Progenitor cell of endocrine pancreas (in vitro differentiated cells): ENCODE measurements around the gene COL1A1. TPM values are rescaled to one million over a fixed set of nuclear protein-coding genes. Genes with fewer than 3 reads are reported as not detected.

Experiments used
- DNase-seq: peaks from one replicate; pipeline ENCODE4 v3.0.0; 2021; ENCODE audit warnings: low spot score; ENCODE audit not compliant: unreplicated experiment
- H3K27ac Mint-ChIP-seq: 2 replicates; pipeline ENCODE4 v1.8.0; 2021; ENCODE audit warnings: mild to moderate bottlenecking, moderate library complexity, mixed read lengths
- H3K27me3 Mint-ChIP-seq: 2 replicates; pipeline ENCODE4 v1.8.0; 2021; ENCODE audit warnings: mixed read lengths
- H3K36me3 Mint-ChIP-seq: 2 replicates; pipeline ENCODE4 v1.8.0; 2022; ENCODE audit warnings: mixed read lengths; ENCODE audit not compliant: insufficient read depth
- H3K4me1 Mint-ChIP-seq: 2 replicates; pipeline ENCODE4 v1.8.0; 2021; ENCODE audit warnings: low read depth, mixed read lengths
- H3K4me3 Mint-ChIP-seq: 2 replicates; pipeline ENCODE4 v1.8.0; 2021; ENCODE audit warnings: low read depth, mild to moderate bottlenecking, moderate library complexity, mixed read lengths
- H3K9me3 Mint-ChIP-seq: 2 replicates; pipeline ENCODE4 v1.8.0; 2021; ENCODE audit warnings: low read depth, mixed read lengths
- CTCF ChIP-seq: fragments of 200-600 bp; sonication (generic); IDR thresholded peaks from one replicate; pipeline ENCODE4 v1.5.0; 2021; ENCODE audit warnings: antibody characterized with exemption, mild to moderate bottlenecking; ENCODE audit not compliant: unreplicated experiment
- total RNA-seq: library from RNA; stranded (reverse); gene quantifications from 2 replicates; pipeline ENCODE4 v1.2.1, GENCODE V29; 2021

Gene COL1A1
- total RNA-seq, 1 donor from 2014 or later, result 26.7 TPM

- Mint-ChIP-seq H3K36me3 (no peaks in the 10 kb centered on the region), H3K27me3 (peaks cover 11% of the 10 kb centered on the region), H3K4me3 (no peak overlapping the region), H3K9me3 (no peaks in the 10 kb centered on the region), H3K4me1 (peaks cover 16% of the 10 kb centered on the region), H3K27ac (no peak overlapping the region)
- no peak for TF ChIP-seq CTCF
- no peak for DNase-seq
These were observed 30.6 kb downstream of the COL1A1 start for GRCh38 chr17:50170662-50171370.

- peaks cover 13% of the 10 kb centered on the region for H3K4me1 Mint-ChIP-seq
- peaks cover 15% of the 10 kb centered on the region for H3K27me3 Mint-ChIP-seq
- no peaks in the 10 kb centered on the region for H3K9me3 Mint-ChIP-seq
- no peak overlapping the region for H3K27ac Mint-ChIP-seq
- H3K36me3 Mint-ChIP-seq, result no peaks in the 10 kb centered on the region
- TF ChIP-seq CTCF, result no peak
- H3K4me3 Mint-ChIP-seq, result no peak overlapping the region
- no peak for DNase-seq
These were observed 31.5 kb downstream of the COL1A1 start for GRCh38 chr17:50169881-50170459.

GRCh38 chr17:50169121-50169764, 32.2 kb downstream of the COL1A1 start:
- Mint-ChIP-seq H3K4me1 (peaks cover 13% of the 10 kb centered on the region), H3K36me3 (no peaks in the 10 kb centered on the region), H3K4me3 (no peak overlapping the region), H3K27me3 (peaks cover 15% of the 10 kb centered on the region), H3K27ac (peak overlapping the region; percentile 17), H3K9me3 (no peaks in the 10 kb centered on the region)
- peak; percentile 60 for TF ChIP-seq CTCF
- DNase-seq, result peak; percentile 56

- no peaks in the 10 kb centered on the region for H3K36me3 Mint-ChIP-seq
- no peak for DNase-seq
- H3K27me3 Mint-ChIP-seq, result peaks cover 19% of the 10 kb centered on the region
- H3K4me1 Mint-ChIP-seq, result peaks cover 12% of the 10 kb centered on the region
- no peak for TF ChIP-seq CTCF
- H3K9me3 Mint-ChIP-seq, result no peaks in the 10 kb centered on the region
- no peak overlapping the region for H3K27ac Mint-ChIP-seq
- H3K4me3 Mint-ChIP-seq, result no peak overlapping the region
These were observed 33.1 kb downstream of the COL1A1 start for GRCh38 chr17:50168319-50168718.

- H3K27ac Mint-ChIP-seq, result no peak overlapping the region
These were observed 34.1 kb downstream of the COL1A1 start for GRCh38 chr17:50167371-50167770.

More at GRCh38 chr17:50167371-50167770, 34.1 kb downstream of the COL1A1 start:
- H3K9me3 Mint-ChIP-seq, result no peaks in the 10 kb centered on the region
- H3K4me3 Mint-ChIP-seq, result no peak overlapping the region
- peaks cover 3% of the 10 kb centered on the region for H3K4me1 Mint-ChIP-seq
- TF ChIP-seq CTCF, result no peak
- H3K27me3 Mint-ChIP-seq, result peaks cover 22% of the 10 kb centered on the region
- no peaks in the 10 kb centered on the region for H3K36me3 Mint-ChIP-seq
- DNase-seq, result no peak
